Stimulated activated CD8-positive, alpha-beta memory T cell treated with anti-CD3 and anti-CD28 coated beads, Interleukin-12 subunit alpha, Interleukin-12 subunit beta, amount 100 ng/mL, for 4 hours (primary cell): ENCODE results near the gene CALM1.

Source experiments
- DNase-seq: peaks from one replicate; pipeline ENCODE4 v3.0.0-alpha.2; 2020; ENCODE audit warnings: low read depth

CALM1 gene

GRCh38 chr14:90409209-90409730, 12.4 kb downstream of the CALM1 start:
- no peak for DNase-seq

GRCh38 chr14:90412058-90412457, 15.2 kb downstream of the CALM1 start:
- no peak for DNase-seq

- DNase-seq = no peak
Observed at GRCh38 chr14:90416720-90417119, 19.9 kb downstream of the CALM1 start.

GRCh38 chr14:90418053-90418452, 21.2 kb downstream of the CALM1 start:
- DNase-seq = no peak

- no peak for DNase-seq
Observed at GRCh38 chr14:90419200-90419599, 22.4 kb downstream of the CALM1 start.

GRCh38 chr14:90421001-90421631, 24.3 kb downstream of the CALM1 start:
- DNase-seq = no peak

- DNase-seq = no peak
Observed at GRCh38 chr14:90421632-90422020, 24.8 kb downstream of the CALM1 start.

GRCh38 chr14:90423166-90423565, 26.3 kb downstream of the CALM1 start:
- DNase-seq = no peak

GRCh38 chr14:90424075-90424474, 27.2 kb downstream of the CALM1 start:
- no peak for DNase-seq

GRCh38 chr14:90424686-90425372, 28.0 kb downstream of the CALM1 start:
- DNase-seq = no peak

GRCh38 chr14:90425373-90425879, 28.6 kb downstream of the CALM1 start:
- no peak for DNase-seq

- no peak for DNase-seq
Observed at GRCh38 chr14:90426031-90426540, 29.3 kb downstream of the CALM1 start.

- no peak for DNase-seq
Observed at GRCh38 chr14:90426663-90427062, 29.8 kb downstream of the CALM1 start.

GRCh38 chr14:90427848-90428426, 31.1 kb downstream of the CALM1 start:
- DNase-seq = no peak

- DNase-seq = no peak
Observed at GRCh38 chr14:90428676-90429075, 31.8 kb downstream of the CALM1 start.

- no peak for DNase-seq
Observed at GRCh38 chr14:90429236-90429635, 32.4 kb downstream of the CALM1 start.

- no peak for DNase-seq
Observed at GRCh38 chr14:90429754-90430153, 32.9 kb downstream of the CALM1 start.

GRCh38 chr14:90434370-90435020, 37.7 kb downstream of the CALM1 start:
- DNase-seq = no peak

GRCh38 chr14:90438841-90439240, 42.0 kb downstream of the CALM1 start:
- no peak for DNase-seq

- no peak for DNase-seq
Observed at GRCh38 chr14:90440021-90440451, 43.2 kb downstream of the CALM1 start.

GRCh38 chr14:90440592-90440991, 43.8 kb downstream of the CALM1 start:
- no peak for DNase-seq

- no peak for DNase-seq
Observed at GRCh38 chr14:90442388-90442787, 45.6 kb downstream of the CALM1 start.
